Measurements from ENCODE around the gene ANXA2R. TPM values are rescaled to one million over a fixed set of nuclear protein-coding genes. Genes with fewer than 3 reads are reported as not detected.
A peak's percentile ranks its signal among the peaks of the same experiment; 100 is the strongest.

ANXA2R gene
- total and polyA plus RNA-seq, 9 of the 15 experiments (the other 6 are each of a cell fraction or from before 2014, with no cell fraction given), result 2.1 to 4.8 (median 3.4) TPM

DNA sequence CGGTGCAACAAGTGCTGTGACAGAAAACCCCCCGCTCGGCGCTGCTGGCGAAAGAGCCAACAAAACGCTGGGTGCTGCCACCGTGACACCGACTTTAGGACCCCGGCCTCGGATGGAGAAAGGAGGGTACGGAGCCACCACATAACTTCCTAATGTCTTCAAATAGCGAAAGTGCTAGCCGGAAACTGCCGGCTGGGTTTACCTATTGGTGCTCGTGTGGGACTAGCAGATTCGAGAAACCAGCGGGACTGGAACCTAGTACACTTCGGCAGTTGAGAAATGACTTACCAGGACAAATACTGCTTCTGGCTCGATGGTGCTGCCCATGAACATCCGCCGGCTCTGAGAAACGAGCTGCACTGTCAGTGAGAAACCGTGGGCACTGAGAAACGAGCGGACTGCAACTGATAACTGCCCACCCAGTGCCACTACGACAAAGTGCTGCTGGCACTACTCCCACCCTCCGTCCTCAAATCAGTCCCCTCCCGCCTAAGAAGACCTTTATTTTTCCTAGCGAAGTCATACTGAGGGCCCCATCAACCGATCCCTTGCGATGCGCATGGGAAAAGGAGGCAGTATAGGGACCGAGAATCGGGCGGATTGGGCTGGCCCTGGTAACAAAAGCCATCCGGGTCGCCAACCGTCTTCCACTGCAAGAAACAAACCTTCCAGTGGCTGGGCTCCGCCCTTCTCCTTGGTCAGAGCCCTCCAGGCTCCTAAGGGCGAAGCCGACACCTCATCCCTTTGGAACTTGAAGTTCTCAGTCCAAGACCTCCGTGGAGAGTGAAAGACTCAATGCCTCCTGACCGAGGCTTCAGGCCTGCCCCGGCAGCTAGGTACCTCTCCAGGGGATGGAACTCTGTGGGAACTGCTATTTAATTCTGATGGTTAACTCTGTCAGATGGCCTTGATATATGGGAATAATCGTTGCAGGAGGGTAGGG, 27.0 kb upstream of the ANXA2R start (continued):
- TF ChIP-seq ZNF696 (CRISPR knock-in tag; conservative IDR thresholded peaks at IDR 0.05) (no peak), ZNF431 (CRISPR knock-in tag; IDR thresholded peaks at IDR 0.05) (0 out of 2 replicates have a peak, but pooled peaks have one; percentile 11), SMARCA5 (IDR thresholded peaks at IDR 0.05) (no peak), FIP1L1 (IDR thresholded peaks at IDR 0.05; ENCODE audit: low read depth, low read length, poor library complexity, severe bottlenecking) (no peak), PTBP1 (IDR thresholded peaks at IDR 0.05; ENCODE audit: low read depth, low read length) (no peak), SRSF9 (IDR thresholded peaks at IDR 0.05; ENCODE audit: borderline replicate concordance, low read depth, low read length) (no peak), SRF (CRISPR knock-in tag; IDR thresholded peaks at IDR 0.05) (no peak), MYNN (IDR thresholded peaks at IDR 0.05) (no peak), MYNN (CRISPR knock-in tag; IDR thresholded peaks at IDR 0.05) (no peak), ETS2 (tag; IDR thresholded peaks at IDR 0.05; ENCODE audit: borderline replicate concordance, poor library complexity, severe bottlenecking) (no peak), KAT7 (CRISPR knock-in tag; IDR thresholded peaks at IDR 0.05; ENCODE audit: borderline replicate concordance) (peak; percentile 69), KLF16 (IDR thresholded peaks at IDR 0.05) (no peak), ARID2 (IDR thresholded peaks at IDR 0.05) (no peak), SIX5 (IDR thresholded peaks at IDR 0.05; ENCODE audit: borderline replicate concordance in 1 of 2, insufficient read depth in 1 of 2, low read depth in 1 of 2, low read length in 2 of 2) (peak; percentile 35 to 45; a peak in 3 of 4 replicates), TAF1 (IDR thresholded peaks at IDR 0.05; ENCODE audit: control insufficient read depth, extremely low read depth, insufficient read depth, low read length, severe bottlenecking) (peak; percentile 92)
- TF ChIP-seq, protein P1, sequence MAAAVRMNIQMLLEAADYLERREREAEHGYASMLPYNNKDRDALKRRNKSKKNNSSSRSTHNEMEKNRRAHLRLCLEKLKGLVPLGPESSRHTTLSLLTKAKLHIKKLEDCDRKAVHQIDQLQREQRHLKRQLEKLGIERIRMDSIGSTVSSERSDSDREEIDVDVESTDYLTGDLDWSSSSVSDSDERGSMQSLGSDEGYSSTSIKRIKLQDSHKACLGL (CRISPR knock-in tag; IDR thresholded peaks at IDR 0.05; ENCODE audit: borderline replicate concordance, poor library complexity, severe bottlenecking), result no peak
- TF ChIP-seq, protein P2, sequence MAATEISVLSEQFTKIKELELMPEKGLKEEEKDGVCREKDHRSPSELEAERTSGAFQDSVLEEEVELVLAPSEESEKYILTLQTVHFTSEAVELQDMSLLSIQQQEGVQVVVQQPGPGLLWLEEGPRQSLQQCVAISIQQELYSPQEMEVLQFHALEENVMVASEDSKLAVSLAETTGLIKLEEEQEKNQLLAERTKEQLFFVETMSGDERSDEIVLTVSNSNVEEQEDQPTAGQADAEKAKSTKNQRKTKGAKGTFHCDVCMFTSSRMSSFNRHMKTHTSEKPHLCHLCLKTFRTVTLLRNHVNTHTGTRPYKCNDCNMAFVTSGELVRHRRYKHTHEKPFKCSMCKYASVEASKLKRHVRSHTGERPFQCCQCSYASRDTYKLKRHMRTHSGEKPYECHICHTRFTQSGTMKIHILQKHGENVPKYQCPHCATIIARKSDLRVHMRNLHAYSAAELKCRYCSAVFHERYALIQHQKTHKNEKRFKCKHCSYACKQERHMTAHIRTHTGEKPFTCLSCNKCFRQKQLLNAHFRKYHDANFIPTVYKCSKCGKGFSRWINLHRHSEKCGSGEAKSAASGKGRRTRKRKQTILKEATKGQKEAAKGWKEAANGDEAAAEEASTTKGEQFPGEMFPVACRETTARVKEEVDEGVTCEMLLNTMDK (IDR thresholded peaks at IDR 0.05; ENCODE audit: borderline replicate concordance, insufficient read depth, low read depth, low read length, poor library complexity, severe bottlenecking), result no peak
- TF ChIP-seq, protein P3, sequence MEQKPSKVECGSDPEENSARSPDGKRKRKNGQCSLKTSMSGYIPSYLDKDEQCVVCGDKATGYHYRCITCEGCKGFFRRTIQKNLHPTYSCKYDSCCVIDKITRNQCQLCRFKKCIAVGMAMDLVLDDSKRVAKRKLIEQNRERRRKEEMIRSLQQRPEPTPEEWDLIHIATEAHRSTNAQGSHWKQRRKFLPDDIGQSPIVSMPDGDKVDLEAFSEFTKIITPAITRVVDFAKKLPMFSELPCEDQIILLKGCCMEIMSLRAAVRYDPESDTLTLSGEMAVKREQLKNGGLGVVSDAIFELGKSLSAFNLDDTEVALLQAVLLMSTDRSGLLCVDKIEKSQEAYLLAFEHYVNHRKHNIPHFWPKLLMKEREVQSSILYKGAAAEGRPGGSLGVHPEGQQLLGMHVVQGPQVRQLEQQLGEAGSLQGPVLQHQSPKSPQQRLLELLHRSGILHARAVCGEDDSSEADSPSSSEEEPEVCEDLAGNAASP (IDR thresholded peaks at IDR 0.05), result no peak
- TF ChIP-seq, protein P4, sequence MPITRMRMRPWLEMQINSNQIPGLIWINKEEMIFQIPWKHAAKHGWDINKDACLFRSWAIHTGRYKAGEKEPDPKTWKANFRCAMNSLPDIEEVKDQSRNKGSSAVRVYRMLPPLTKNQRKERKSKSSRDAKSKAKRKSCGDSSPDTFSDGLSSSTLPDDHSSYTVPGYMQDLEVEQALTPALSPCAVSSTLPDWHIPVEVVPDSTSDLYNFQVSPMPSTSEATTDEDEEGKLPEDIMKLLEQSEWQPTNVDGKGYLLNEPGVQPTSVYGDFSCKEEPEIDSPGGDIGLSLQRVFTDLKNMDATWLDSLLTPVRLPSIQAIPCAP (CRISPR knock-in tag; IDR thresholded peaks at IDR 0.05; ENCODE audit: borderline replicate concordance), result no peak
- TF ChIP-seq, protein P5, sequence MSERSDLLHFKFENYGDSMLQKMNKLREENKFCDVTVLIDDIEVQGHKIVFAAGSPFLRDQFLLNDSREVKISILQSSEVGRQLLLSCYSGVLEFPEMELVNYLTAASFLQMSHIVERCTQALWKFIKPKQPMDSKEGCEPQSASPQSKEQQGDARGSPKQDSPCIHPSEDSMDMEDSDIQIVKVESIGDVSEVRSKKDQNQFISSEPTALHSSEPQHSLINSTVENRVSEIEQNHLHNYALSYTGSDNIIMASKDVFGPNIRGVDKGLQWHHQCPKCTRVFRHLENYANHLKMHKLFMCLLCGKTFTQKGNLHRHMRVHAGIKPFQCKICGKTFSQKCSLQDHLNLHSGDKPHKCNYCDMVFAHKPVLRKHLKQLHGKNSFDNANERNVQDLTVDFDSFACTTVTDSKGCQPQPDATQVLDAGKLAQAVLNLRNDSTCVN (CRISPR knock-in tag; IDR thresholded peaks at IDR 0.05), result no peak

All from K562 (cell line).